Activated CD8-positive, alpha-beta memory T cell treated with anti-CD3 and anti-CD28 coated beads for 1 hour (primary cell): ENCODE measurements around the gene INPP5A.

Source experiments
- DNase-seq, 2 donors: peaks; one replicate each; pipeline ENCODE4 v3.0.0-alpha.2; 2020; ENCODE audit warnings: low read depth in 1 of 2; ENCODE audit errors: extremely low read depth in 1 of 2

INPP5A gene

GRCh38 chr10:132517951-132518521 is 19.6 kb upstream of the INPP5A start:
- DNase-seq, result no peak

- DNase-seq, result no peak
Measured at GRCh38 chr10:132518572-132519381, 18.8 kb upstream of the INPP5A start.

GRCh38 chr10:132519382-132520176 is 18.0 kb upstream of the INPP5A start:
- no peak for DNase-seq

- DNase-seq, result no peak
Measured at GRCh38 chr10:132520177-132520811, 17.3 kb upstream of the INPP5A start.

- DNase-seq, result no peak
Measured at GRCh38 chr10:132521041-132521465, 16.5 kb upstream of the INPP5A start.

- no peak for DNase-seq
Measured at GRCh38 chr10:132521466-132522102, 16.0 kb upstream of the INPP5A start.

- no peak for DNase-seq
Measured at GRCh38 chr10:132522521-132523411, 14.8 kb upstream of the INPP5A start.

- no peak for DNase-seq
Measured at GRCh38 chr10:132523561-132524442, 13.8 kb upstream of the INPP5A start.

- no peak for DNase-seq
Measured at GRCh38 chr10:132524443-132525285, 12.9 kb upstream of the INPP5A start.

- DNase-seq, result no peak
Measured at GRCh38 chr10:132526676-132527075, 10.9 kb upstream of the INPP5A start.

GRCh38 chr10:132527339-132528063 is 10.1 kb upstream of the INPP5A start:
- DNase-seq, result no peak

- DNase-seq, result no peak
Measured at GRCh38 chr10:132528064-132528691, 9.4 kb upstream of the INPP5A start.

GRCh38 chr10:132532179-132532578 is 5.4 kb upstream of the INPP5A start:
- DNase-seq, result no peak

GRCh38 chr10:132532749-132533560 is 4.6 kb upstream of the INPP5A start:
- DNase-seq, result no peak

GRCh38 chr10:132533571-132534260 is 3.9 kb upstream of the INPP5A start:
- no peak for DNase-seq
